HepG2 (cell line): ENCODE data around the gene ITGB3. TPM values are rescaled to one million over a fixed set of nuclear protein-coding genes. Genes with fewer than 3 reads are reported as not detected.

Experiments used
- ESRRA ChIP-seq: sonication (generic); formaldehyde crosslinking; IDR thresholded peaks from 2 replicates; pipeline ENCODE4 v1.5.1; 2020; ENCODE audit warnings: mild to moderate bottlenecking, low read depth, missing genetic modification reagents
- GATAD2A ChIP-seq: IDR thresholded peaks from 2 replicates; pipeline ENCODE4 v1.6.1; 2016
- HOXD1 ChIP-seq: sonication (generic); formaldehyde crosslinking; IDR thresholded peaks from 2 replicates; pipeline ENCODE4 v1.5.0; 2020; ENCODE audit warnings: missing genetic modification reagents
- KAT8 ChIP-seq: IDR thresholded peaks from 2 replicates; pipeline ENCODE4 v1.6.1; 2016; ENCODE audit warnings: missing genetic modification reagents, missing compliant biosample characterization
- MLXIP ChIP-seq: sonication (generic); formaldehyde crosslinking; IDR thresholded peaks from 2 replicates; pipeline ENCODE4 v1.9.0; 2021; ENCODE audit warnings: missing genetic modification reagents, borderline replicate concordance
- MTA3 ChIP-seq: sonication (generic); formaldehyde crosslinking; IDR thresholded peaks from 2 replicates; pipeline ENCODE4 v1.4.0; 2020; ENCODE audit warnings: missing genetic modification reagents
- NONO ChIP-seq, 2 experiments: fragments of 450-650 bp in 1 of 2; sonication (generic) in 1 of 2; formaldehyde crosslinking in 1 of 2; IDR thresholded peaks in 1 of 2; conservative IDR thresholded peaks in 1 of 2; 2 replicates each; pipeline versions ENCODE4 v1.6.1 to v1.8.0; 2017 to 2022; ENCODE audit warnings: mild to moderate bottlenecking in 1 of 2, missing genetic modification reagents in 1 of 2, moderate library complexity in 1 of 2
- POGZ ChIP-seq: sonication (generic); formaldehyde crosslinking; IDR thresholded peaks from 2 replicates; pipeline ENCODE4 v1.4.0; 2020; ENCODE audit warnings: mild to moderate bottlenecking, missing genetic modification reagents
- RAD51 ChIP-seq: fragments of 450-650 bp; IDR thresholded peaks from 2 replicates; pipeline ENCODE4 v1.6.1; 2016; ENCODE audit warnings: borderline replicate concordance
- TFE3 ChIP-seq: IDR thresholded peaks from 2 replicates; pipeline ENCODE4 v1.6.1; 2016
- ZFP41 ChIP-seq: sonication (generic); formaldehyde crosslinking; IDR thresholded peaks from 2 replicates; pipeline ENCODE4 v1.4.0; 2020; ENCODE audit warnings: mild to moderate bottlenecking, missing genetic modification reagents, borderline replicate concordance
- ZNF276 ChIP-seq: sonication (generic); formaldehyde crosslinking; IDR thresholded peaks from 2 replicates; pipeline ENCODE4 v1.4.0; 2020; ENCODE audit warnings: mild to moderate bottlenecking, low read depth, missing genetic modification reagents
- ZNF350 ChIP-seq: sonication (generic); formaldehyde crosslinking; IDR thresholded peaks from 2 replicates; pipeline ENCODE4 v1.4.0; 2020; ENCODE audit warnings: mild to moderate bottlenecking, low read depth, missing genetic modification reagents, borderline replicate concordance
- ZNF687 ChIP-seq: sonication (generic); formaldehyde crosslinking; IDR thresholded peaks from 2 replicates; pipeline ENCODE4 v1.5.1; 2020; ENCODE audit warnings: mild to moderate bottlenecking, missing genetic modification reagents, moderate library complexity
- ZNF713 ChIP-seq: sonication (generic); formaldehyde crosslinking; IDR thresholded peaks from 2 replicates; pipeline ENCODE4 v1.4.0; 2020; ENCODE audit warnings: mild to moderate bottlenecking, missing genetic modification reagents
- ZNF740 ChIP-seq: sonication (generic); formaldehyde crosslinking; IDR thresholded peaks from 2 replicates; pipeline ENCODE4 v1.4.0; 2020; ENCODE audit warnings: missing genetic modification reagents
- ZSCAN21 ChIP-seq: sonication (generic); formaldehyde crosslinking; IDR thresholded peaks from 2 replicates; pipeline ENCODE4 v1.8.0; 2022; ENCODE audit warnings: mild to moderate bottlenecking, missing genetic modification reagents, moderate library complexity, borderline replicate concordance
- ZSCAN31 ChIP-seq: sonication (generic); formaldehyde crosslinking; IDR thresholded peaks from 2 replicates; pipeline ENCODE4 v1.5.0; 2020; ENCODE audit warnings: low read depth, mild to moderate bottlenecking, missing genetic modification reagents
- polyA plus RNA-seq, 8 experiments: library from polyadenylated mRNA; depleted of rRNA in 3 of 8; stranded (reverse) in 7 of 8; unstranded in 1 of 8; fragments of >200 nt; fragmentation: Illumina TruSeq in 4 of 8; extraction: Trizol in 4 of 8; gene quantifications; 2 replicates each; pipeline versions ENCODE4 v1.2.1 to v1.2.3, GENCODE V29; 2011 to 2016; ENCODE audit warnings: low read depth in 4 of 8, missing spikeins in 1 of 8, mixed read lengths in 1 of 8; ENCODE audit not compliant: insufficient read depth in 1 of 8
- total RNA-seq, 5 experiments: library from RNA; depleted of rRNA; stranded (reverse); fragments of >200 nt; fragmentation: Illumina TruSeq; extraction: Trizol; gene quantifications; 2 replicates each; pipeline ENCODE4 v1.2.3, GENCODE V29; 2016; ENCODE audit warnings: low read depth in 1 of 5

Gene ITGB3
- total and polyA plus RNA-seq, 2 of the 13 experiments (the other 11 are each of a cell fraction or from before 2014, with no cell fraction given): 0.09 to 0.31 TPM

GRCh38 chr17:47291242-47291873 is 37.7 kb downstream of the ITGB3 start (continued):
- TF ChIP-seq ESRRA (CRISPR knock-in tag) (no peak), MTA3 (CRISPR knock-in tag) (no peak), ZFP41 (no peak), ZNF350 (CRISPR knock-in tag) (no peak), ZNF713 (CRISPR knock-in tag) (no peak), ZSCAN21 (no peak), ZNF740 (CRISPR knock-in tag) (no peak), TFE3 (CRISPR knock-in tag) (peak; percentile 37; the same call in 1 of the 2 replicates), POGZ (no peak), RAD51 (no peak), NONO (IDR thresholded peaks at IDR 0.05) (no peak), NONO (CRISPR knock-in tag; conservative IDR thresholded peaks at IDR 0.05) (peak; percentile 66), ZNF276 (CRISPR knock-in tag) (no peak), GATAD2A (CRISPR knock-in tag) (peak; percentile 87), KAT8 (CRISPR knock-in tag) (no peak), ZSCAN31 (no peak), ZNF687 (no peak), MLXIP (CRISPR knock-in tag) (no peak), HOXD1 (CRISPR knock-in tag) (peak; percentile 46; the same call in 1 of the 2 replicates)
